MG63 (cell line): ENCODE results near the gene THAP12. TPM values are rescaled to one million over a fixed set of nuclear protein-coding genes. Genes with fewer than 3 reads are reported as not detected.
A peak's percentile ranks its signal among the peaks of the same experiment; 100 is the strongest.
"Not testable (repeated sequence)": the region's sequence is repeated elsewhere in the genome, so short reads cannot be mapped to it uniquely, and the experiment has no call there.

Experiments
- DNase-seq: peaks from one replicate; pipeline ENCODE4 v3.0.0-alpha.2; 2020
- H3K27me3 ChIP-seq: fragments of 250-450 bp; sonication (Bioruptor Pico); 2 replicates; pipeline ENCODE4 v1.5.1; 2020; ENCODE audit warnings: mild to moderate bottlenecking, moderate library complexity
- H3K36me3 ChIP-seq: fragments of 250-450 bp; sonication (Bioruptor Pico); 2 replicates; pipeline ENCODE4 v1.5.1; 2020; ENCODE audit warnings: mild to moderate bottlenecking, moderate library complexity
- H3K4me3 ChIP-seq: fragments of 250-450 bp; sonication (Bioruptor Pico); 2 replicates; pipeline ENCODE4 v1.5.1; 2020; ENCODE audit warnings: mild to moderate bottlenecking, moderate library complexity
- H3K9me3 ChIP-seq: fragments of 250-450 bp; sonication (Bioruptor Pico); 2 replicates; pipeline ENCODE4 v1.5.1; 2020; ENCODE audit warnings: mild to moderate bottlenecking, moderate library complexity
- total RNA-seq: library from RNA; depleted of rRNA; stranded (reverse); fragments of >200 nt; shearing (Covaris generic); gene quantifications from 2 replicates; pipeline ENCODE4 v1.2.3, GENCODE V29; 2014; ENCODE audit warnings: low replicate concordance; rRNA removed

THAP12 gene
- 53.6 and 137 TPM in 2 replicates for total RNA-seq

DNA sequence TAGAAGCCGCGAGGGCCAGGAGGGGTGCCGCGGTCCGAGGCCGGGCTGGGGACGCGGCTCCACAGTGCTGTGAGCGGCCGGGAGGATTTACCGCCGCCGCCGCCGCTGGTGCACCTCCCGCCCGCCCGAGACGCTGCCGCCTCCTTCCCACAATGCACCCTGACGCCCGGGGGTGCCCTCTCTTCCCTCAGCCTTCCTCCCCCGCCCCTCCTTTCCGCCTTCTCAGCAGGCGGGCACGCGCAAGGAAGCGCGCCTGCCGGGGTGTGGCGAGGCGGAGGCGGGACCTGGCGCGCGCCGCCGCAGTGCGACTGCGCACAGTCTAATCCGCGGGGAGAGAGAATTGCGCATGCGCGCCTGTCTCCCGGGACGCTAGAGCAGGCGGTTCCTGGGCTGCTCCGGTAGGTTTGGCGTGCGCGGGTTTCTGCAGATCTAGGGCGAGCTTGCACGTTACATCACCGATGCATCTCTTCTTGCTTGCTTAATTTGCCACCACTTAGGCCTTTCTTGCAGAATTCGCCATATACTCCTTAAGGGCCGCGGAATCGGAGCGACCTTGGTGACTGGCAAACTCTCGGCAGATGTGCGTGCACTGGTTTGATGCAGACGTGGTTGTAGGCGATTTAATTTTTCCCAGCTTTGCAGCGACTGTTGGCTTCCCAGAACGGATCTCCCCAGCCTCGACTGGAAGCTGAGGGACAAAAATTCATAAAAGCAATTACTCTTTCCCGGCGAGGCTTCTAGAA lies at the start of gene THAP12, which contains the start of gene GVQW3:
Gene THAP12 (minus strand): TSS at position 156 of the 743 bp plus-strand sequence. CDS start 296 bp downstream, outside the sequence.
Gene GVQW3 (plus strand): TSS at position 347 of the 743 bp plus-strand sequence. CDS start 506 bp downstream, outside the sequence.
- Histone ChIP-seq H3K9me3 (no peaks in the 10 kb centered on the region), H3K27me3 (no peaks in the 10 kb centered on the region), H3K4me3 (peak within 1 kb of the TSS; percentile 73), H3K36me3 (0 out of 2 replicates have a peak, but pooled peaks cover 2% of the 10 kb centered on the region)
- peak; percentile 96 for DNase-seq

GRCh38 chr11:76426660-76427059 lies 45.7 kb upstream of the THAP12 start:
- Histone ChIP-seq H3K36me3 (no peaks in the 10 kb centered on the region), H3K9me3 (no peaks in the 10 kb centered on the region), H3K27me3 (no peaks in the 10 kb centered on the region), H3K4me3 (no peak overlapping the region)
- DNase-seq: no peak

DNA sequence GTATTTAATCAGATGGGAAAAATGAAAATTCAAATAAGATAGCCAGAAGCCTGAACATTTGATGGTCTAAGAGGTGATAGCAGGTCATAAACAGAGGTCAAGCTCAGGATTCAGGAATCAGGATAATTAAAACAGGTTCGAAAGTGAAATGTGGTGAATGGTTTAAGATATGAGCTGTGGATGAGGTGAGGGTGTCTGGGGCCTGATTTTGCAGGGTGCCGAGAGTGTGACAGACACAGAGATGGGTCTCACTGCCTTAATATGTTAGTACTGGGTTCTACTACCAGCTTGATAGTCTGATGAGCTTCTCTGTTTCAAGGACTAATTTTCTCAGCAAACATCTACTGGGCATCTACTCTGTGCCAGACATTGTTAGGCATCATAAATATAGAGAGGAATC lies 44.0 kb upstream of the THAP12 start:
- no peak overlapping the region for H3K4me3 ChIP-seq
- H3K27me3 ChIP-seq: no peaks in the 10 kb centered on the region
- no peaks in the 10 kb centered on the region for H3K36me3 ChIP-seq
- DNase-seq: no peak
- no peaks in the 10 kb centered on the region for H3K9me3 ChIP-seq

- H3K36me3 ChIP-seq: no peaks in the 10 kb centered on the region
Observed at GRCh38 chr11:76424379-76424778, 43.4 kb upstream of the THAP12 start.

GRCh38 chr11:76419896-76420295 lies 39.0 kb upstream of the THAP12 start:
- Histone ChIP-seq H3K9me3 (no peaks in the 10 kb centered on the region), H3K4me3 (no peak overlapping the region), H3K36me3 (no peaks in the 10 kb centered on the region), H3K27me3 (0 out of 2 replicates have a peak, but pooled peaks cover 3% of the 10 kb centered on the region)
- DNase-seq: no peak

More at GRCh38 chr11:76424379-76424778, 43.4 kb upstream of the THAP12 start:
- Histone ChIP-seq H3K4me3 (no peak overlapping the region), H3K9me3 (no peaks in the 10 kb centered on the region), H3K27me3 (no peaks in the 10 kb centered on the region)
- no peak for DNase-seq

DNA sequence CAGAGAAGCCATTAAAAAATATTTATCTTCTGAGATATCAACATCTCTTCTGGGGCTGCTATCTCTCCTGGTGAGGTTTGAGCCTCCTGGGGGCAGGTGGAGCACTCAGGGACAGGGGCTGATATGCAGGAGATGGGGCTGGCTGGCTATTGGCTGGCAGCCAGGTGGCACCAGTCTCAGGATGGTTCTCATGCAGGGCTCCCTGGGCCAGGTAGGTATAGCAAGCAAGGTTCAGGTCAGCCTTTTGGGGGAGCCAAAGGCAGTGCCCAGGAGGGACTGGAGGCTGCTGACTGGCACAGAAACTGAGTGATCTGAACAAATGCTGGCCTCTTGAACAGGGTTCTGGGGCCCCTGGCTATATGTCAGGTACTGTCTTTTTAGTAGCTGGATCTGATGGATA lies 34.1 kb upstream of the THAP12 start:
- no peaks in the 10 kb centered on the region for H3K9me3 ChIP-seq
- 0 out of 2 replicates have a peak, but pooled peaks cover 3% of the 10 kb centered on the region for H3K27me3 ChIP-seq
- DNase-seq: no peak
- no peaks in the 10 kb centered on the region for H3K36me3 ChIP-seq
- H3K4me3 ChIP-seq: no peak overlapping the region

GRCh38 chr11:76410851-76411357 lies 30.0 kb upstream of the THAP12 start:
- Histone ChIP-seq H3K9me3 (no peaks in the 10 kb centered on the region), H3K4me3 (no peak overlapping the region), H3K27me3 (no peaks in the 10 kb centered on the region), H3K36me3 (no peaks in the 10 kb centered on the region)
- DNase-seq: no peak

- H3K36me3 ChIP-seq: no peaks in the 10 kb centered on the region
- no peak for DNase-seq
- H3K27me3 ChIP-seq: no peaks in the 10 kb centered on the region
- no peaks in the 10 kb centered on the region for H3K9me3 ChIP-seq
- H3K4me3 ChIP-seq: no peak overlapping the region
Observed at GRCh38 chr11:76408171-76408965, 27.4 kb upstream of the THAP12 start.

DNA sequence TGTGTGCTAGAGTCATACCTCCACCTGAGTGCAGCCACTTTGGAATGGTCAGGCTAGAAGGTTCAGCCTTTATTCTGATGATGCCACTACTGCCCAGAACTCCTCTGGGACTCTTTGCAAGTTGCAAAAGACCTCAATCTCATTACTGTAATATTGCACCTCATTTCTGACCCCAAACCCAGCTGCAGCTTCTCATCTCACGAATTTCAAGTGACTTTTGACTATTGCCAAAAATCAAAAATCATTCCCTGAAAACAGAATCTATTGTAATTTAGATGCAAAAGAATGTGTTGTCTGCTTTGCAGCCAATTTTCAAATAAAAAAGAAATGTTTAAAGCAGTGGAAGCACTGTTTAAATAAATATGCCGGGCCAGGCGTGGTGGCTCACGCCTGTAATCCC lies 25.4 kb upstream of the THAP12 start:
- Histone ChIP-seq H3K36me3 (no peaks in the 10 kb centered on the region), H3K27me3 (no peaks in the 10 kb centered on the region), H3K4me3 (no peak overlapping the region), H3K9me3 (no peaks in the 10 kb centered on the region)
- DNase-seq: no peak

DNA sequence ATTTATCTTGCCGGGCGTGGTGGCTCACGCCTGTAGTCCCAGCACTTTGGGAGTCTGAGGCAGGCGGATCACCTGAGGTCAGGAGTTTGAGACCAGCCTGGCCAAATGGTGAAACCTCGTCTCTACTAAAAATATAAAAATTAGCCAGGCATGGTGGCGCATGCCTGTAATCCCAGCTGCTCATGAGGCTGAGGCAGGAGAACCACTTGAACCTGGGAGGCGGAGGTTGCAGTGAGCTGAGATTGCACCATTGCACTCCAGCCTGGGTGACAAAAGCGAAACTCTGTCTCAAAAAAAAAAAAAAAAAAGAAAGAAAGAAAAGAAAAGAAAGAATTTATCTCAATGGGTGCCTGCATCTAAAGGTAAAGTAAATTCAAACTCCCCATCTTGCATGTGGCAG lies 20.6 kb upstream of the THAP12 start:
- H3K4me3 ChIP-seq, H3K9me3 ChIP-seq, H3K27me3 ChIP-seq, DNase-seq, H3K36me3 ChIP-seq: not testable (repeated sequence)

- H3K4me3 ChIP-seq: no peak overlapping the region
- no peak for DNase-seq
Observed at GRCh38 chr11:76400967-76401366, 20.0 kb upstream of the THAP12 start.

GRCh38 chr11:76397383-76397782 lies 16.5 kb upstream of the THAP12 start:
- no peak for DNase-seq
- H3K9me3 ChIP-seq: no peaks in the 10 kb centered on the region

More at GRCh38 chr11:76400967-76401366, 20.0 kb upstream of the THAP12 start:
- Histone ChIP-seq H3K27me3 (no peaks in the 10 kb centered on the region), H3K9me3 (no peaks in the 10 kb centered on the region), H3K36me3 (no peaks in the 10 kb centered on the region)

DNA sequence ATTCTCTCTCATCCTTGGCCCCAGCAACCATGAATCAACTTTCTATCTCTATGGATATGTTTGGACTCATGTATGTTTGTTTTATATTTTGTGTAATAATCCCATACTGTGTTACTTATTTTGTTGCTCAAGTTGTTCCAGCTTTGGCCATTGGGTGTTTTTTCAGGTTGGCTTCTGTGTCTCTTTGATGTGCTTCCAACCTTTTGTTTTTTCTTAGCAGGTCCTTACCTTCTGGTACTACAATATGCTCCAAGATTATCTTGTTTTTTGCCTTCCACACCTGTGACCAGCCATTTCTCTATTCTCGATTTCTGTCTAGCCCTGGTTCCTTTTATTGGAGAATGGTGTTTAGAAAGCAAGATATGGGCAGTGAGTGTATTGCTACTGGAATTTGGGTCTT lies 14.4 kb upstream of the THAP12 start:
- Histone ChIP-seq H3K27me3 (no peaks in the 10 kb centered on the region), H3K4me3 (no peak overlapping the region), H3K36me3 (no peaks in the 10 kb centered on the region), H3K9me3 (no peaks in the 10 kb centered on the region)
- no peak for DNase-seq

More at GRCh38 chr11:76397383-76397782, 16.5 kb upstream of the THAP12 start:
- Histone ChIP-seq H3K27me3 (no peaks in the 10 kb centered on the region), H3K4me3 (no peak overlapping the region), H3K36me3 (no peaks in the 10 kb centered on the region)

- H3K4me3 ChIP-seq: no peak overlapping the region
- no peak for DNase-seq
- H3K27me3 ChIP-seq: no peaks in the 10 kb centered on the region
- H3K9me3 ChIP-seq: no peaks in the 10 kb centered on the region
- no peaks in the 10 kb centered on the region for H3K36me3 ChIP-seq
Observed at GRCh38 chr11:76394411-76394810, 13.5 kb upstream of the THAP12 start.

DNA sequence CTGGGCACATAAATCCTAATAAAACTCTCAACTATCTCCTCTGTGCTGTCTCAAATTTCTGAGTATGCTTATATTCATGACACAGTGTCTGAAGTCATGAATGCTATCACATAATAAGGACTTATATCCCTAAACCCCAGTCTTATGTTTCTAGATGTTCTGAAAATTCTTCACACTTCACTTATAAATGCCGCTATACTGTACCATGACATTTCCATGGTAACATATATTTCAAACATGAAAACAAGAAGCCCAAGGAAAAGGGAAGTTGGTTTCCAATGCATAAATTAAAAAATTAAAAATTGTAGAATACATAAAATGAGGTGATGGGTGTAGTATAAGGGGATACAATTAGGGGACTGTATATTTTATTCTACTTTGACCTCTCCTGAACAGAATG lies 11.9 kb upstream of the THAP12 start:
- Histone ChIP-seq H3K27me3 (no peaks in the 10 kb centered on the region), H3K9me3 (no peaks in the 10 kb centered on the region), H3K36me3 (no peaks in the 10 kb centered on the region), H3K4me3 (no peak overlapping the region)
- no peak for DNase-seq

DNA sequence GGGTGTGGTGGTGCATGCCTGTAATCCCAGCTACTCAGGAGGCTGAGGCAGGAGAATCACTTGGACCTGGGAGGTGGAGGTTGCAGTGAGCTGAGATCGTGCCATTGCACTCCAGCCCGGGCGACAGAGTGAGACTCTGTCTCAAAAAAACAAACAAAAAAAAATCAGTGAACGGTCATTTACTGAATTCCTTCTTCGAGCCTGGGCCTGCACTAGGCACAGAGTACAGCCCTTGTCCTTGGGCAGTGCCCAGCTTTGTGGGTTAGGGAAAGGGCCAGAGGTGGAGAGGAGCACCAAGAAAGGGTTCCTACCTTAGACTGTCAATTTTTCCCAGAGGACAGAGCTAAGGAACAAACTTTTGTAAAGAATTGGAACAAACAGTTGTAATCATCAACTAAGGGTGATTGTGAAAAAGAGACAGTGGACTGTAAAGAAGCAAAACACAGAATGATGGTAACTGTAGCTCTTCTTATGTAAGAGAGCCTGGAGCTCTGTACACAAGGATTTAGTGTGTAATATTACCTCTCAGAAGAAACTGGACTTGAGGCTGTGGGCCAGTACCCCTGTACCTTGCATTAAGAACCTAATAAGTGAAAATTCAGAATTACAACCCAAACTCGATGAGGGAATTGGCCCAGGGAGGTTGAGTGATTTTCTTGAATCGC lies 11.0 kb upstream of the THAP12 start:
- no peaks in the 10 kb centered on the region for H3K36me3 ChIP-seq
- H3K9me3 ChIP-seq: no peaks in the 10 kb centered on the region
- H3K4me3 ChIP-seq: no peak overlapping the region
- no peaks in the 10 kb centered on the region for H3K27me3 ChIP-seq
- no peak for DNase-seq

GRCh38 chr11:76391021-76391420 lies 10.1 kb upstream of the THAP12 start:
- Histone ChIP-seq H3K4me3 (no peak overlapping the region), H3K36me3 (no peaks in the 10 kb centered on the region), H3K27me3 (no peaks in the 10 kb centered on the region), H3K9me3 (no peaks in the 10 kb centered on the region)
- no peak for DNase-seq
